Loucy (cell line): ENCODE data around the gene TUBB3.

Experiments
- H2AFZ ChIP-seq: fragments of 200-600 bp; sonication (generic); 2 replicates; pipeline ENCODE4 v1.6.0; 2016; ENCODE audit warnings: antibody characterized with exemption, mild to moderate bottlenecking, low read length, moderate library complexity
- H3F3A ChIP-seq: fragments of 200-600 bp; 2 replicates; pipeline ENCODE4 v1.6.0; 2016; ENCODE audit warnings: antibody characterized with exemption, low read depth, mild to moderate bottlenecking
- H3K27me3 ChIP-seq: fragments of 200-600 bp; sonication (generic); 2 replicates; pipeline ENCODE4 v1.6.1; 2014; ENCODE audit warnings: low read length, mild to moderate bottlenecking; ENCODE audit not compliant: insufficient read depth, poor library complexity, severe bottlenecking
- H3K36me3 ChIP-seq: fragments of 200-600 bp; sonication (generic); 2 replicates; pipeline ENCODE4 v1.6.1; 2016; ENCODE audit warnings: low read length; ENCODE audit not compliant: insufficient read depth
- H3K4me1 ChIP-seq: fragments of 200-600 bp; sonication (generic); 2 replicates; pipeline ENCODE4 v1.5.1; 2014; ENCODE audit warnings: low read length, mild to moderate bottlenecking; ENCODE audit not compliant: insufficient read depth, poor library complexity, severe bottlenecking
- H3K4me2 ChIP-seq: fragments of 200-600 bp; sonication (generic); 2 replicates; pipeline ENCODE4 v1.6.0; 2014; ENCODE audit warnings: antibody characterized with exemption, low read length, low read depth, mild to moderate bottlenecking; ENCODE audit not compliant: poor library complexity, severe bottlenecking
- H3K4me3 ChIP-seq: fragments of 200-600 bp; sonication (generic); 2 replicates; pipeline ENCODE4 v1.5.1; 2014; ENCODE audit warnings: low read length, mild to moderate bottlenecking, mixed read lengths; ENCODE audit not compliant: poor library complexity, severe bottlenecking
- H3K79me2 ChIP-seq: fragments of 200-600 bp; sonication (generic); 2 replicates; pipeline ENCODE4 v1.6.1; 2014; ENCODE audit warnings: low read length; ENCODE audit not compliant: insufficient read depth
- H3K9ac ChIP-seq: fragments of 200-600 bp; sonication (generic); 2 replicates; pipeline ENCODE4 v1.6.0; 2014; ENCODE audit warnings: mild to moderate bottlenecking, low read depth, low read length, moderate library complexity; ENCODE audit not compliant: poor library complexity, severe bottlenecking
- H3K9me2 ChIP-seq: fragments of 200-600 bp; sonication (generic); replicated peaks from 2 replicates; pipeline ENCODE4 v1.6.1; 2016; ENCODE audit warnings: low read depth, low read length, mixed read lengths
- H3K9me3 ChIP-seq: fragments of 200-600 bp; sonication (generic); 2 replicates; pipeline ENCODE4 v1.6.1; 2014; ENCODE audit warnings: mild to moderate bottlenecking, antibody characterized with exemption, low read length, low read depth; ENCODE audit not compliant: insufficient read depth
- H4K20me1 ChIP-seq: fragments of 200-600 bp; sonication (generic); 2 replicates; pipeline ENCODE4 v1.6.0; 2014; ENCODE audit warnings: antibody characterized with exemption, low read length, mild to moderate bottlenecking; ENCODE audit not compliant: insufficient read depth, poor library complexity, severe bottlenecking
- CTCF ChIP-seq: fragments of 200-600 bp; sonication (generic); conservative IDR thresholded peaks from 2 replicates; pipeline ENCODE4 v1.5.1; 2014; ENCODE audit warnings: mild to moderate bottlenecking, antibody characterized with exemption, low read length
- EZH2phosphoT487 ChIP-seq: fragments of 200-600 bp; IDR thresholded peaks from 2 replicates; pipeline ENCODE4 v1.6.1; 2018; ENCODE audit warnings: antibody characterized with exemption, mild to moderate bottlenecking, moderate library complexity, borderline replicate concordance

TUBB3 gene

GRCh38 chr16:89955001-89955685 is 32.0 kb downstream of the TUBB3 start:
- H3K4me1 ChIP-seq, result no peaks in the 10 kb centered on the region
- H2AFZ ChIP-seq, result no peak overlapping the region
- no peaks in the 10 kb centered on the region for H4K20me1 ChIP-seq
- H3K79me2 ChIP-seq, result no peaks in the 10 kb centered on the region
- no peaks in the 10 kb centered on the region for H3K9me2 ChIP-seq
- TF ChIP-seq EZH2phosphoT487 (no peak), CTCF (no peak)
- no peak overlapping the region for H3K4me2 ChIP-seq
- H3K4me3 ChIP-seq, result no peak overlapping the region
- H3K36me3 ChIP-seq, result no peaks in the 10 kb centered on the region
- H3F3A ChIP-seq, result no peaks in the 10 kb centered on the region
- H3K27me3 ChIP-seq, result no peaks in the 10 kb centered on the region
- no peak overlapping the region for H3K9ac ChIP-seq
- H3K9me3 ChIP-seq, result no peaks in the 10 kb centered on the region

- Histone ChIP-seq H4K20me1 (no peaks in the 10 kb centered on the region), H3K27me3 (no peaks in the 10 kb centered on the region), H3K79me2 (no peaks in the 10 kb centered on the region), H3K36me3 (no peaks in the 10 kb centered on the region), H3K4me1 (no peaks in the 10 kb centered on the region), H3K4me2 (no peak overlapping the region), H2AFZ (no peak overlapping the region), H3K4me3 (no peak overlapping the region), H3K9me3 (no peaks in the 10 kb centered on the region), H3F3A (no peaks in the 10 kb centered on the region), H3K9me2 (no peaks in the 10 kb centered on the region), H3K9ac (no peak overlapping the region)
- TF ChIP-seq CTCF, result no peak
- TF ChIP-seq EZH2phosphoT487, result no peak
Observed at GRCh38 chr16:89956505-89957215, 33.5 kb downstream of the TUBB3 start.

GRCh38 chr16:89957216-89957785 is 34.2 kb downstream of the TUBB3 start:
- Histone ChIP-seq H4K20me1 (no peaks in the 10 kb centered on the region), H3F3A (no peaks in the 10 kb centered on the region), H3K79me2 (no peaks in the 10 kb centered on the region), H3K36me3 (no peaks in the 10 kb centered on the region), H3K4me1 (no peaks in the 10 kb centered on the region), H3K9me2 (no peaks in the 10 kb centered on the region), H3K4me2 (no peak overlapping the region), H2AFZ (no peak overlapping the region), H3K4me3 (no peak overlapping the region), H3K9ac (no peak overlapping the region), H3K27me3 (no peaks in the 10 kb centered on the region), H3K9me3 (no peaks in the 10 kb centered on the region)
- TF ChIP-seq EZH2phosphoT487, result no peak
- no peak for TF ChIP-seq CTCF
